GM18511 (cell line): Measurements from ENCODE around the gene RPL38.

Experiments used
- ATAC-seq: cut with Tn5 transposase; IDR thresholded peaks from one replicate; pipeline ENCODE4 v1.9.1; 2021; ENCODE audit warnings: mild to moderate bottlenecking, moderate library complexity; ENCODE audit not compliant: unreplicated experiment

The RPL38 gene

GRCh38 chr17:74245145-74245831, 41.8 kb downstream of the RPL38 start:
- no peak for ATAC-seq

- no peak for ATAC-seq
Measured at GRCh38 chr17:74245871-74246270, 42.4 kb downstream of the RPL38 start.

GRCh38 chr17:74249590-74250270, 46.3 kb downstream of the RPL38 start:
- ATAC-seq, result no peak

GRCh38 chr17:74250324-74250995, 47.0 kb downstream of the RPL38 start:
- ATAC-seq, result no peak

- no peak for ATAC-seq
Measured at GRCh38 chr17:74251051-74251450, 47.6 kb downstream of the RPL38 start.

GRCh38 chr17:74251569-74251968, 48.1 kb downstream of the RPL38 start:
- no peak for ATAC-seq

GRCh38 chr17:74252211-74252610, 48.7 kb downstream of the RPL38 start:
- no peak for ATAC-seq

- ATAC-seq, result no peak
Measured at GRCh38 chr17:74253036-74253435, 49.6 kb downstream of the RPL38 start.

- ATAC-seq, result no peak
Measured at GRCh38 chr17:74257311-74257710, 53.8 kb downstream of the RPL38 start.

GRCh38 chr17:74259667-74260524, 56.4 kb downstream of the RPL38 start:
- no peak for ATAC-seq
